ENCODE results near the gene RBM44. TPM values are rescaled to one million over a fixed set of nuclear protein-coding genes. Genes with fewer than 3 reads are reported as not detected.
"Not testable (repeated sequence)": the region's sequence is repeated elsewhere in the genome, so short reads cannot be mapped to it uniquely, and the experiment has no call there.

The RBM44 gene
- total RNA-seq, 1 experiment from 2014 or later = 0.45 TPM

DNA sequence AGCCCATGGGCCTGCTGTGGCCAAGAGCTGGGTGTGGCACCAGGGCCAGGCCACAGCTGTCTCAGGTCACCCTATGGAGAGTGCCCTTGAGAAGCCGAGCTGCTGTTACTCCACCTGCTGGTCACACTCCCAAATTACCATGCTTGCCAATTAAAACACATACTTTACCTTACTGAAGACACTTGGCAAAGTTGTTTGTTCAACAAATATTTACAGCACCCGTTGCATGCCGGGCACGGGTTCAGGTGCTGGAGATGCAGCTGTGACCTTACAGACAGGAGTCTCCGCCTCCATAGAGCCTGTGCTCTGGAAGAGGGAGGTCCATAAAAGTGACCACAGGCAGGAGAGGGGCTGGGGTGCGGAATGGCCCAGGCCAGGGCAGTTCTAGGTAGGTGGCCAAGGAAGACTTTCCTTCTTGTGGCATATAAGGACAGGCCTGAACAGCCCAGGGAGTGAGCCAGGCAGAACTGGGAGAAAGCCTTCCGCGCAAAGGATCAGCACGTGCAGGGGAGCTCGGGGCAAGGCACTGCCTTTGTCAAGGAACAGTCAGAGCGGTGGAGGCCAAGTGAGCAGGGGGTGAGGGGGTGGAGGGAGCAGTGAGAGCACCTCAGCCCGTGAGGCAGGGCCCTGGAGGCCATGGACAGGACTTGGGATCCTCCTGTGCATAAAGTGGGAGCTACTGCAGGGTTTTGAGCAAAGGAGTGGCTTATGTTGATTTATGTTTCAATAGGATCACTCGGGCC is 23.6 kb upstream of the RBM44 start:
- peak; percentile 56 for DNase-seq (ENCODE audit: low spot score)

DNA sequence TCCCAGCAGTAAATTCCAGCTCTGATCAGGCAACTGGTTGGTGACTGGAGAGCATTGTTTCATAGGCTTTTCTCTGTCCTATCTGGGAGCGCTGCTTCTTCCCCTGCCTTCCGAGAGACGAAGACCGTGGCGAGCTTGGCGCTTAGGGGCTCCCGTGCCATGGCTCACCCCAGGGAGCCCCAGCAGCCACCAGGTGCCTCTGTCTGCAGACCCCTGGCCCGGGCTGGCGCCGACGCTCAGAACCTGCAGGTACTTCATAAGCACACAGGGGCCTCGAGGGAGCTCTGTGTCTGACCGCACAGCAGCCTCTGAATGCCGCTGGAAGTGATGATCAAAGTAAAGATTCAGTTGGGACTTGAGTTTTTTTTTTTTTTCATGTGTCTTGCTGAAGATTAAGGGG is 19.1 kb upstream of the RBM44 start:
- DNase-seq (ENCODE audit: low spot score) = no peak

DNA sequence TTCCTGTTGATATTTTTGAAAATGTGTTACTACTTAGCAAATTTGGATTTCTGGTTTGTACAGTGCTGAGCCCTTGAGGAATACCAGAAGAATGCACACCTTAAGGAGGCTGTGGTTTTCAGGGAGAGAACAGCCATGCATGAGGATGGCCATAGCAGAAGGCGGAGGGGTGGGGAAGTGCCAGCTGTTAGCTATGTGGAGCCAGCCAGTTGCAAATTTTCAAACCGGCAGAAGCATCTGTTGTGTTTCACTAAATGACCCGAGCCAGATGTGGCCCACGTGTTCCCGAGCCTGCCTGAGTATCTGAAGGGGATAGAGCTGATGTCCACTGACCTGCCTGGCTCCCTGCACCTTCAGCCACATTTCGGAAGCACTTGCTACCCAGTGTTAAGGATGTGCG is 16.4 kb upstream of the RBM44 start:
- DNase-seq (ENCODE audit: low spot score) = no peak

DNA sequence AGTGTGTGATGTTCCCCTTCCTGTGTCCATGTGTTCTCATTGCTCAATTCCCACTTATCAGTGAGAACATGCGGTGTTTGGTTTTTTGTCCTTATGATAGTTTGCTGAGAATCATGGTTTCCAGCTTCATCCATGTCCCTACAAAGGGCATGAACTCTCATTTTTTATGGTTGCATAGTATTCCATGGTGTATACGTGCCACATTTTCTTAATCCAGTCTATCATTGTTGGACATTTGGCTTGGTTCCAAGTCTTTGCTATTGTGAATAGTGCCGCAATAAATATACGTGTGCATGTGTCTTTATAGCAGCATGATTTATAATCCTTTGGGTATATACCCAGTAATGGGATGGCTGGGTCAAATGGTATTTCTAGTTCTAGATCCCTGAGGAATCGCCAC is 14.9 kb upstream of the RBM44 start:
- not testable (repeated sequence) for DNase-seq (ENCODE audit: low spot score)

DNA sequence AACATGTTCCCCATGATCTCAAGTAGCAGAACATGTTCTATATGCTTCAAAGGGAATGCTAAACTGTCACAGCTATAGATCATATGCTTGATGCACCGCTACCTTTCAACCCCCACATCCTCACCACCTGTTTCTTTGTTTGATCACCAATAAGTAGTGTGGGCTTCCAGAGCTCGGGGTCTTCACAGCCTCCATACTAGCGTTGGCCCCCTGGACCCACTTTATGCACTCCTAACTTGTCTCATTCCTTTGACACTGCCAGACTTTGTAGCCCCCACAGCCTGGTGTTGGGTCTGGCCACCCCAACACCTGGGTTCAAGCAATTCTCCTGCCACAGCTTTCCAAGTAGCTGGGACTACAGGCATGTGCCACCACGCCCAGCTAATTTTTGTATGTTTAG is 11.6 kb upstream of the RBM44 start:
- no peak for DNase-seq (ENCODE audit: low spot score)

DNA sequence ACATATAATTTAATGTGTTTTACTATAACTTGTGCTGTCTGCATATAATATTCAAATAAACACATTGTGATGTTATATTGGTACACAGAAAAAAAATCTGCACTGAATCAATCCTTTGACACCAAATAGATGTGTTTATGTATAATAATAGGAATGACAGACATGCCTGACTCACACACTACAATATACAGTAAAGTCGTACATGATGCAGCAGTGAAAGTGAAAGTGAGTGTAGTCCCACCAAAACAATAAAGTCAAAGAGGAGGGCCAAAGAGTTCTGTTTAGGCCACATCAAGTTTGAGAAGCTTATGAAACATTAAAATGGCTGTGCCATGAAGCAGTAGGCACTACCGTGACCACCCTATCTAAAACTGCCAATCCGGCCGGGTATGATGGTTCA is 8.2 kb upstream of the RBM44 start:
- DNase-seq (ENCODE audit: low spot score) = no peak

DNA sequence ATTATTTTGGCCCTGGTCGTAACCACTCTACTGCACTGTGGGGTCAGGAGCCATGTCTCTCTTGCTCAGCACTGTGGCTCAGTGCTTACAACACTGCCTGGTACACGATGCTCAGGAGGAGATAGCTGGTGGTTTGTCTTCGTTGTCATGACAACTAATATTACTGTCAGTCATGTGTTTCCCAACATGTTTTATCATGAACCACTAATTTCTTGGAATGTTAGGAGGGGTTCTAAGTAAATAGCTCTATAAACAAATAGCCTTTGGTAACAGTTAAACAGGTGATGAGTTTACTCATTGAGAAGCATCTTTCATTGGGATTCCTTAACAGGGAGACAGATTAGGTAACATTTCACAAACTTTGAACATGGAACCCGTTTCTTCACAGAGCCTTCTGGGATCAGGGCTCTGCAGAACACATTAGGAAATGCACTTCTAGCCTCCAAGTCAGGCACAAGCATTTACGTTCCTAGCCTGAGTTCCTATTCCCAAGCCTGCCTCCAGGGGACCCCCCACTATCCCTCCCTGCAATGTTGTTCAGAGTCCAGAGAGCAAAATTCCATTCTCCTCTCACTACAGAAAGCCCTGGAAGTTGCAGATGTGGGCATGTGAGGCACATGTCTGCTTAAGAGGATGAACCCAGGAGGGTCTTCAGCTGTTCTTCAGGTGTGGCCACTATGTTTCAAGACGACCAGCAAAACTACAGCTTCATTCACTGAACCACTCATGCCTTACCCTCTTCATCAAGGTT is 6.4 kb upstream of the RBM44 start:
- DNase-seq (ENCODE audit: low spot score) = no peak

DNA sequence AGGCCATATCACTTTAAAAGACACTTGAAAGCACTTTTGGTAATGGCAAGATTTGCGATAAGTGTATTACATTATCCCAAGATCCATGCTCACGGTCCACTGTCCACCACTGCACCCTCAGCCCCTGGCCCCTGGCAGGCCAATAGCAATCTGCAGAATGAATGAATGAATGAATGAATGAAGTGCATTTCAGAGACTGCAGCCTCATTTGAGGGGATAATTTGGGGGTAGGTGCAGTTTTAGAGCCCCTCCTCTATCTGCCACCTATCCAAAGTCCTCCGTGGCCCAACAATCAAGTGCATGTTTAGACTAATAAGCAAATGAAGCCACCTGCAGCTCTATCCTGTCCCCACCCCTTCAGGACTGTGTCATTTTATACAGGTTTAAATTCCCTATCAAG is 1.3 kb upstream of the RBM44 start:
- no peak for DNase-seq (ENCODE audit: low spot score)

DNA sequence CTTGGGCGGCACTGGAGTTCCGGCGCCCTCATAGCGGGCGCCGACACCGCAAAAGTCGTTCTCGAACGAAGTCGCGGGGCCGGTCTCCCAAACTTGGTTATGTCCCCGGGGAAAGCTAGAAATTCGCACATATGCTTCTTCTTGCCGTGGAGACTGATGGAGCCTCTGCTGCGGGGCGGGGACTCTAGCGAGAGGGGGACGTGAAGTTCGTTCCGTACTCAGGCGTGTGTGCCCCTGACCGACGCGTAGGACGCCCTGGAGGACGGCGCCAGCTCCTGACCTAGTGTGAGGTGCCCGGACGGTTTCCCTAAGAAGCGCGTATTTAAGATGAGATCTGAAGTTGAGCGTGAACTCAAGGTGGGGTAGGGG is 465 bp downstream of the RBM44 start:
- DNase-seq (ENCODE audit: low spot score) = no peak

DNA sequence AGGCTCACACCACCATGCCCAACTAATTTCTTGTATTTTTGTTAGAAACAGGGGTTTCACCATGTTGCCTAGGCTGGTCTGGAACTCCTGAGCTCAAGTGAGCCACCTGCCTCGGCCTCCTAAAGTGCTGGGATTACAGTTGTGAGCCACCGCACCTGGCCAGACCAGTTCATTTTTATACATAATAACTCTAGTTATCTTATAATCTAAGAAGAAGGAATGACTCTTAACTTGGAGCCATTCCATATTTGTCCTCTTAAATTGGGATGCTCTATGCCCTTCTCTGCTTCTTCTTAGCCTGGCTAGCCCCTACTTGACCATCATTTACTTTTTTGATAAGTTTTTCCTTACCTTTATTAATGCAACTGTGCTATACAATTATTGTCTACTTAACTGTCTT is 2.9 kb downstream of the RBM44 start:
- no peak for DNase-seq (ENCODE audit: low spot score)

DNA sequence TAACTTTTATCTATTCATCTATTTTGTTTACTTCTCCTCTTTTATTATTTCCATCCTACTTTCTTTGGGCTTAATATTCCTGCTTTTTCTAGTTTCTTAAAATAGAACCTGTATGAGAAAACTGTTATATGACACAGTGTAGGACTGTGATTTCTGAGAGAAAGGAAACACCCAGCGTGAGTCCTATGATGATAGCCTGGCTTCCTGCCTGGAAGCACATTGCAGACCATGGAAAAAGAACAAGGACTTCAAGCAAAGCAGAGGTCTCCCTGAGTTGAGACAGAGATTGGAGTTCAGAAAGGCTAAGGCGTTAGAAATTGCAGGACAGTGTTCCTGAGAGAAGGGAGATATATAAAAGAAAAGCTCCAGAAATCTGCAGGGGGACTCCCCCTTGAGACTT is 7.8 kb downstream of the RBM44 start:
- DNase-seq (ENCODE audit: low spot score) = no peak

DNA sequence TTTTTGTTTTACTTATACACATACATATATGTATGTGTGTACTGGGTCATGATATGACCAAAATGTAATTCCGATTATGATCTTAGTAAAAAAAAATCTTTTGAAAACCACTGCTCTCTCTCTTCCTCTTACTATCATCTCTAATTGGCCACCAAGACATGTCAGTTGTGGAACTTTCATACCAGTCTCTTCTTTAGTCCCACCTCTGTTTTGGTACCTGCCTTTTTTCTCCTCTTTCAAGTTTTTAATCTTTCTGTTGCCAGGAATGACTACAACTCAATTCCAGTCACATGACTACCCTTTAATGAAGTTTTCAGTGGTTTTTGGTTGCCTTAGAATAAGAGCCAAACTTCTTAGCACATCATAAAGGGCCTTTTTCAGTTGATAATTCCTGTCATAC is 17.1 kb downstream of the RBM44 start:
- no peak for DNase-seq (ENCODE audit: low spot score)

DNA sequence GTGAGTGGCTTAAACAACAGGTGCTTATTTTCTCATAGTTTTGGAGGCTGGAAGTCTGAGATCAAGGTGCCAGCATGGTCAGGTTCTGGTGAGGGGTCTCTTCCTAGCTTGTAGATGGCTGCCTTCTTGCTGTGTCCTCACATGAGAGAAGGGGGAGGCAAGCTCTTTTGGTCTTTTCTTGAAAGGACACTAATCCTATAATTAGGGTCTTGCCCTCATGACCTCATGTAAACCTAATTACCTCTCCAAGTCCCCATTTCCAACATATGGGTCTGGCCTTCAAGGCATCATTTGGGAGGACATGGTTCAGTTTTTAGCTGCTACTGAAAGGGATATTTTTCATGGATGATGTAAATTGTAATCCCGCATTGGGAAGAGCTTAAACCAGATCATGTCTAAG is 18.0 kb downstream of the RBM44 start:
- DNase-seq (ENCODE audit: low spot score) = no peak

DNA sequence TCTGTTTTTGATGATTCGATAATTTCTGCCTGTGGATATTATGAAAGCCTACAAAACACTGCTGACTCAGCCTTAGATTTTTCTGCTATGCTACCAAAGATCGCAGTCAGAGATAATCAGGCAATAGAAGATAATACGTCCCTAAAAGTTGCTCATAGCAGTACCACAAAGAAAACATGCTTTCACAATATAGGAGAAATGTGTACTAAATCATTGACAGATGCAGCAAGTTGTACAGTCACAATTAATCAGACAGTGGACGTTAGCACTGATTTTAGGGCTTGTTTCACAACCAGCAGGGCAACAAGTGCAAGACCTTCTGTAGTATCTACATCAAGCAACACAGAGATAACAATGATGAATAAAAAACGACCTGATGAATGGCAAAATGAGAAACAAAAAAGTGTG is 19.5 kb downstream of the RBM44 start:
- DNase-seq (ENCODE audit: low spot score) = peak; percentile 27

DNA sequence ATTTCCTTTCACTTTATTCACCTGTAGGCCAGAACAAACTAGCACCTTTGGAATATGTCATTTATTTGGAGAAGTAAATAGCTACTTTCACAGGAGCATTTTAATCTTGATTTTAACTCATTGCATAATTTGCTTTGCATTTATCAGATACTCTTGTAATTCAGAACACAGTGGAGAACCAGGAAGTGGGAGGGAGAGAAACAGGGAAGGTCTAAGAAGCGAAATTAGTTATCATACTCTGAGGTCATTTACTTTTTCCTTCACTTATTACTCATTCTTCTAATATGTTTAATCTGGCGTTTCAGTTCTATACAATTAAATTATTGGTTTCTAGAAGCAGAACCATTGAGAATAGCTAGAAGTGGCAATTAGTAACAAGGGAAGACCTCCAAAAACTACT is 20.7 kb downstream of the RBM44 start:
- DNase-seq (ENCODE audit: low spot score) = no peak

DNA sequence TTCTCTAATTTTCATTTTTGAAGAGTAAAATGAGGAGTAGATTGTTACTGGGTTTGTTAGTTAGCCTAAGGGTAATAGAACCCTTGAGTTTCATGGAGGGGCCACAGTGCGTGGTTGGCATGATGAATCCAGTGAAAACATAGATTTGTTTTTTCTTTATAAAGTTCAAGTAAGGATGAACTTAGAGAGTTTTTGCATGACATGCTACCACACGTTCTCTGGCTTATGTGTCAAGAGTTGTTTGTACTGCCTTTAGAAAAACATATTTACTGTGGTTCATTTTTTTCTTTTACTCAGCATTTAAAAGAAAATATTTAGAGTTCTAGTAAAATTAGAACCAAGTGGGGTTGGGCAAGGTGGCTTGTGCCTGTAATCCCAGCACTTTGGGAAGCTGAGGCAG is 21.8 kb downstream of the RBM44 start:
- DNase-seq (ENCODE audit: low spot score) = no peak

DNA sequence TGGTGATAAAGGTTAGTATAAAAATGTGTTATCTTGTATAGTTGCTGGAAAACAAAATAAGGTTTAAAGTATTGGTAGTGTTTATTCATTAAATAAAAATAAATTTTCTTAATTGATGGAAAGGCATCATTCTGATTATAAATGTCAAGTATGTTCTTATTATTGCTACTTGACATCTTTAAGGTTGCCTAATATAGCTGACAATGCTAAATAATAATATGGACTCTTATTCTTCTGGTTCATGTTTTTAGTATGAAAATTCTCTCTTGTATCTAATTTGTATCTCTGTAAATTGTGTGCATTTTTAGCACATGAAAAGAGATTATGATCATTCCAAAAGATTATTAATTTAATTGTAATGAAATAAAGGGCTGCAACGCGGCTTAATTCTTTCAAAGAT is 25.0 kb downstream of the RBM44 start:
- DNase-seq (ENCODE audit: low spot score) = no peak

DNA sequence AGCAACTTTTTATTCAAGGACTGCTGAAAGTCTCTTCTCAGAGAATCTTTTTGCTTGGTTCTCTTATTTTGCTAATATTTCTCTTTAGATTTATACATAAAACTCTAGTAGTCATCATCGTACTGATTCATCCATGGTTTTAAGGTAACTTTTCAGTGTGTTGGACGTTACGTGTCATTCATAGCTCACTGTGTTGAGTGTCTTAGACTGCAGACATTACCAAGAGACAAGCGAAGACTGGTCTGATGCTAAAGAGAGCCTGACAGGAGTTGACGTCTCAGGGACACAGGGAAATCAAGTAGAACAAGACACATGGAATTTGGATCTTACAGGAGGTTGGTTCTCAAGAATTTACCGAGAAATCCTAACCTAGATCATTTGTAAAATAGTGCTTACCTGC is 25.5 kb downstream of the RBM44 start:
- no peak for DNase-seq (ENCODE audit: low spot score)

DNA sequence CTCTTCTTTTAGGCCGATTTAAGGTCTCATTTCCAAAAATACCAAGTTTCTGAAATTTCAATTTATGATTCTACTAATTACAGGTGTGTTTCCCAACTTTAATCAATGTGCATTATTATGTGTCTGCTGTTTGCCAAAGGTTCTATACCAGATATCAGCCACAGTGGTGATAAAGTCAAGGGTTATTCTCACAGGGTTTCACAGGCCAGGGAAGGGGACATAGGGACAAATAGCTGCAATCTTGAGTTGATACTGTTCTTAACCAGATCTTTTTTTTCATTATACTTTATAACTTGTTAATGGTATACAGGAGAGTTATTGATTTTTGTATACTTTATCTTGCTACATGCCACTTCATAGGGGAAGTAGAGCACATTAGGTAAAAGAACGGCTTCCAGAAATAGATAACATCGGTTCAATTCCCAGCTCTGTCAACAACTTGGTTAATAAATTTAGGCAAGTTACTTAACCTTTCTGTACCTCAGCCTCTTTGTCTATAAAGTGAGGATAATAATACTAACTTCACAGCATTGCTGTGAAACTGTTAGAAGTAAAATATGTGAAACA is 28.9 kb downstream of the RBM44 start:
- DNase-seq (ENCODE audit: low spot score) = no peak

DNA sequence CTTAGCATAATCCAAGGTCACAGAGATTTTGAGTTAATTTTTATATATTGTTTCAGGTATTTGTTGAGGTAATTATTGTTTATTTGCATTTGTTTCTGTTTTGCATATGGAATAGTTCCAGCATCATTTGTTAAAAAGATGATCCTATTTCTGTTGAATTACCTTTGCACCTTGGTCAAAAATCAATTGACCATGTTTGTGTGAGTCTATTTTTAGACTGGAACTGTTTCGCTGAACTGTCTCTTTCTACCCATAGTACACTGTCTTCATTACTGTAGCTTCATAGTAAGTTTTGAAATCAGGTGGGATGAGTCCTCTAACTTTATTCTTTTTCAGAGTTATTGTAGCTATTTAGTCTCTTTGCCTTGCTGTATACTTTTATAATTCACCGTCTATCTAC is 31.9 kb downstream of the RBM44 start:
- DNase-seq (ENCODE audit: low spot score) = no peak

DNA sequence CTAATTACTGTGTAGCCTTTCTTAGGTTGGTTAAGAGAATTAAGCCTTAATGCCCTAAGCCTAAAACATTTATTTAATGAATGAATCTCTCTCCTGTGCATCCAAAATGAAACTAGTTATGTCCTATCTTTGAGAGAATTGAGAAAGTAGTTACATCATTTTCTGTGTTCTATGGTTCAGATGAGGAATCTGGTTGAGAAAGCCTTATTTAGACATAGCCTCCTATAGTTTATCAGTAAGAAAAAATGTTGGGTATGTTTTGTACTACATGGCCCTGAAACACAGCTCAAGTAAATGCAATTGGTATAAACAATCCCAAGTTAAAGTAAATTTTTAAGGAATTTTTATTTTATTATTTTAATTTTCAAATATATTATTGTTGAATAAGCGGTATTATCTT is 35.0 kb downstream of the RBM44 start:
- no peak for DNase-seq (ENCODE audit: low spot score)

DNA sequence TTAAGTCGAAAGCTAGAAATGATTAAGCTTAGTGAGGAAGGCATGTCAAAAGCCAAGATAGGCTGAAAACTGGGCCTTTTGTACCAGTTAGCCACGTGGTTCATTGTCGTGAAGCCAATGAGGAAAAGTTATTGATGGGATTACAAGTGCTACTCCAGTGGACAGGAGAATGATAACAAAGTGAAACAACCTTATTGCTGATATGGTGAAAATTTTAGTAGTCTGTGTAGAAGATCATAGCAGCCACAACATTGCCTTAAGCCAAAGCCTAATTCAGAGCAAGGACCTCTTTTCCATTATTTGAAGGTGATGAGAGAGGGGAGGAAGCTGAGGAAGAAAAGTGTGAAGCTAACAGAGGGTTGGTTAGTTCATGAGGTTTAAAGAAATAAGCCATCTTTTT is 36.8 kb downstream of the RBM44 start:
- DNase-seq (ENCODE audit: low spot score) = no peak

DNA sequence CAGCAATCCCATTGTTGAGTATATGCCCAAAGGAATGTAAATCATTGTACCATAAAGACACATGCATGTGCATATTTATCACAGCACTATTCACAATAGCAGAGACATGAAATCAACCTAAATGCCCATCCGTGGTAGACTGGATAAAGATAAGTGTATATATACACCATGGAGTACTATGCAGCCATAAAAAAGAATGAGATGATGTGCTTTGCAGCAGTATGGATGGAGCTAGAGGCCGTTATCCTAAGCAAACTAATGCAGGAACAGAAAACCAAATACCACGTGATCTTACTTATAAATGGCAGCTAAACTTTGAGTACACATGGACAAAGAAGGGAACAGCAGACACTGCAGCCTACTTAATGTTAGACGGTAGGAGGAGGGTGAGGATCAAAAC is 42.5 kb downstream of the RBM44 start:
- DNase-seq (ENCODE audit: low spot score) = no peak
